H1 (cell line): ENCODE data around the gene GLG1.
"Not testable (repeated sequence)": the region's sequence is repeated elsewhere in the genome, so short reads cannot be mapped to it uniquely, and the experiment has no call there.

Experiments used
- ATF3 ChIP-seq: IDR thresholded peaks from 2 replicates; pipeline ENCODE4 v1.6.1; 2011; ENCODE audit warnings: low read depth, mild to moderate bottlenecking, low read length; ENCODE audit not compliant: insufficient read depth
- CTCF ChIP-seq, 3 experiments: IDR thresholded peaks; 1 replicate in 2 of 3; 2 replicates in 1 of 3; pipeline versions ENCODE4 v1.5.1 to v1.6.1; 2011; ENCODE audit warnings: low read length in 3 of 3, mild to moderate bottlenecking in 3 of 3, inconsistent platforms in 2 of 3, low read depth in 1 of 3, moderate library complexity in 1 of 3; ENCODE audit not compliant: insufficient read depth in 1 of 3; ENCODE audit errors: control extremely low read depth in 1 of 3
- EZH2 ChIP-seq: fragments of 200-600 bp; sonication (generic); IDR thresholded peaks from 2 replicates; pipeline ENCODE4 v1.7.1; 2012; ENCODE audit warnings: low read depth, mild to moderate bottlenecking, moderate library complexity, low read length, inconsistent platforms; ENCODE audit not compliant: severe bottlenecking
- NRF1 ChIP-seq: IDR thresholded peaks from 2 replicates; pipeline ENCODE4 v1.6.1; 2011; ENCODE audit warnings: mild to moderate bottlenecking, low read depth, low read length, improper control_type of control experiment
- PHF8 ChIP-seq: fragments of 200-600 bp; sonication (generic); conservative IDR thresholded peaks from 2 replicates; pipeline ENCODE4 v1.7.1; 2012; ENCODE audit warnings: low read depth, mild to moderate bottlenecking, inconsistent platforms, low read length, moderate library complexity
- POLR2AphosphoS5 ChIP-seq: IDR thresholded peaks from 2 replicates; pipeline ENCODE4 v1.6.1; 2011; ENCODE audit warnings: low read depth, low read length
- SIX5 ChIP-seq: IDR thresholded peaks from 2 replicates; pipeline ENCODE4 v1.6.1; 2011; ENCODE audit warnings: mild to moderate bottlenecking, low read depth, low read length
- YY1 ChIP-seq: IDR thresholded peaks from 2 replicates; pipeline ENCODE4 v1.6.1; 2011; ENCODE audit warnings: low read depth, mild to moderate bottlenecking, low read length
- ZNF274 ChIP-seq: IDR thresholded peaks from 2 replicates; pipeline ENCODE4 v1.7.0; 2012; ENCODE audit warnings: low read length, borderline replicate concordance; ENCODE audit errors: extremely low read depth
- TF ChIP-seq, protein P1 (sequence below): IDR thresholded peaks from 2 replicates; pipeline ENCODE4 v1.6.1; 2012; ENCODE audit warnings: inconsistent platforms

- TF ChIP-seq CTCF (IDR thresholded peaks at IDR 0.05; ENCODE audit: control extremely low read depth in 1 of 3, insufficient read depth in 1 of 3, low read depth in 1 of 3, low read length in 3 of 3); NRF1; EZH2; ATF3; ZNF274; PHF8; POLR2AphosphoS5; YY1; SIX5: not testable (repeated sequence)
- TF ChIP-seq, protein P1, sequence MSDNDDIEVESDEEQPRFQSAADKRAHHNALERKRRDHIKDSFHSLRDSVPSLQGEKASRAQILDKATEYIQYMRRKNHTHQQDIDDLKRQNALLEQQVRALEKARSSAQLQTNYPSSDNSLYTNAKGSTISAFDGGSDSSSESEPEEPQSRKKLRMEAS: not testable (repeated sequence)
Observed at GRCh38 chr16:74406600-74407361, 200.1 kb downstream of the GLG1 start.
